Ovary (tissue), 9 donors: ENCODE measurements around the gene GNA12. TPM values are rescaled to one million over a fixed set of nuclear protein-coding genes. Genes with fewer than 3 reads are reported as not detected.

ENCODE experiments used
- DNase-seq, 5 donors: peaks; one replicate each; pipeline ENCODE4 v3.0.0-alpha.2; 2019 to 2020
- H3K27ac ChIP-seq, 2 donors: fragments of 200-600 bp; one replicate each; pipeline versions ENCODE4 v1.5.1 to v1.8.0; 2019 to 2022
- H3K27me3 ChIP-seq: fragments of 200-600 bp; one replicate; pipeline ENCODE4 v1.8.0; 2022
- H3K36me3 ChIP-seq: fragments of 200-600 bp; sonication (generic); one replicate; pipeline ENCODE4 v1.5.1; 2019
- H3K4me1 ChIP-seq: one replicate; pipeline ENCODE4 v1.8.1; 2013; ENCODE audit warnings: mild to moderate bottlenecking, moderate library complexity; ENCODE audit not compliant: insufficient read depth
- H3K4me3 ChIP-seq: fragments of 200-600 bp; sonication (generic); one replicate; pipeline ENCODE4 v1.5.1; 2017
- H3K9me3 ChIP-seq, 2 donors: fragments of 200-600 bp in 1 of 2; sonication (generic) in 1 of 2; one replicate each; pipeline versions ENCODE4 v1.5.1 to v1.8.1; 2013 to 2019; ENCODE audit warnings: mild to moderate bottlenecking in 1 of 2, moderate library complexity in 1 of 2
- CTCF ChIP-seq, 3 donors: fragments of 450-650 bp in 2 of 3; fragments of 200-600 bp in 1 of 3; IDR thresholded peaks; one replicate each; pipeline versions ENCODE4 v1.5.1 to v1.8.0; 2016 to 2022; ENCODE audit warnings: antibody characterized with exemption in 3 of 3, mild to moderate bottlenecking in 1 of 3
- EP300 ChIP-seq: sonication (generic); formaldehyde crosslinking; IDR thresholded peaks from one replicate; pipeline ENCODE4 v1.6.1; 2017; ENCODE audit warnings: antibody characterized with exemption
- POLR2A ChIP-seq: fragments of 450-650 bp; IDR thresholded peaks from one replicate; pipeline ENCODE4 v1.6.1; 2017; ENCODE audit warnings: antibody characterized with exemption, mild to moderate bottlenecking, moderate library complexity
- WGBS, 3 donors: extraction: QIAGEN DNeasy Blood & Tissue Kit in 1 of 3; methylation state at CpG; one replicate each; pipeline versions ENCODE4 v1.1.5 to v1.1.7; 2013 to 2017; 5-methylcytosine and 5-hydroxymethylcytosine counted together
- intact Hi-C, 4 donors: fragments of 100-400 bp; cut with DNase I; formaldehyde crosslinking; loops; one replicate each; pipeline versions ENCODE4 v1.11.0 to v1.15.1; 2022 to 2023
- polyA plus RNA-seq, 2 donors: library from polyadenylated mRNA; stranded (reverse); fragments of 200-250 nt in 1 of 2; fragments of 350-450 nt in 1 of 2; fragmentation: Illumina TruSeq in 1 of 2; extraction: RNeasy Lipid Tissue Mini Kit (QIAGEN cat#74804) in 1 of 2; gene quantifications; one replicate each; pipeline ENCODE4 v1.2.3, GENCODE V29; 2013 to 2014
- total RNA-seq, 7 donors: library from RNA; depleted of rRNA in 2 of 7; stranded (reverse); fragments of >200 nt in 2 of 7; fragmentation: NEBNext Ultra II Directional in 3 of 7; extraction: Animal tissue kit (Norgen Biotek cat#: 25700) in 3 of 7; gene quantifications; one replicate each; pipeline versions ENCODE4 v1.1.0 to v1.2.4, GENCODE V29; 2016 to 2023
- donor health status: DM: no; HTN: no; CAD: no; lungs with moderate emphysema.
- donor health status: DM: no; HTN: no; CAD: no.
- donor health status: Bipolar disorder and iron deficiency.
- donor health status: DM: yes; HTN: yes; CAD: no.
- donor health status: DM: no; HTN: no; CAD: no.
- donor health status: DM: yes; HTN: yes; CAD: no.

Gene GNA12
- total and polyA plus RNA-seq, 9 donors: 13.4 to 94.4 (median 65.5) TPM

GRCh38 chr7:2872296-2872874 is 28.3 kb upstream of the GNA12 start:
- H3K4me3 ChIP-seq: no peak overlapping the region
- intact Hi-C loops: no loop called here
- H3K36me3 ChIP-seq: no peaks in the 10 kb centered on the region
- WGBS, 3 donors: 93 to 96% (median 94%) methylated on average over 10 of the region's 10 CpGs
- DNase-seq: no peak
- TF ChIP-seq POLR2A (no peak), EP300 (no peak), CTCF (IDR thresholded peaks at IDR 0.05) (no peak)
- H3K4me1 ChIP-seq: peaks cover 10% of the 10 kb centered on the region
- H3K27ac ChIP-seq: no peak overlapping the region
- no peaks in the 10 kb centered on the region for H3K27me3 ChIP-seq
- no peaks in the 10 kb centered on the region for H3K9me3 ChIP-seq

- Histone ChIP-seq H3K27me3 (no peaks in the 10 kb centered on the region), H3K4me1 (peaks cover 10% of the 10 kb centered on the region), H3K27ac (peak overlapping the region; percentile 82 to 83), H3K36me3 (no peaks in the 10 kb centered on the region), H3K4me3 (peak overlapping the region; percentile 8), H3K9me3 (no peaks in the 10 kb centered on the region)
- intact Hi-C loops: no loop called here
- TF ChIP-seq POLR2A (no peak), EP300 (no peak), CTCF (IDR thresholded peaks at IDR 0.05) (no peak)
- 2 to 5% (median 4%) methylated on average over 10 of the region's 10 CpGs for WGBS, 3 donors
- DNase-seq: peak; percentile 81 to 90 (median 88)
Measured at GRCh38 chr7:2870471-2870931, 26.4 kb upstream of the GNA12 start.

- Histone ChIP-seq H3K9me3 (no peaks in the 10 kb centered on the region), H3K27me3 (no peaks in the 10 kb centered on the region), H3K4me3 (peak overlapping the region; percentile 8), H3K4me1 (peaks cover 10% of the 10 kb centered on the region), H3K27ac (peak overlapping the region; percentile 82 to 83), H3K36me3 (no peaks in the 10 kb centered on the region)
- peak in 4 of 5 donors; percentile 45 to 60 (median 52) for DNase-seq
- TF ChIP-seq EP300: no peak
- no peak for TF ChIP-seq CTCF (IDR thresholded peaks at IDR 0.05)
- TF ChIP-seq POLR2A: no peak
- WGBS, 3 donors: 53 to 72% (median 55%) methylated on average over 15 of the region's 15 CpGs
- intact Hi-C loops: loop anchor here in 1 of 4 donors (10.0 kb wide), 1 partner anchor 315 kb away; the partner anchor contains the start of genes BRAT1 and IQCE
Measured at GRCh38 chr7:2869981-2870380, 25.9 kb upstream of the GNA12 start.

- H3K27ac ChIP-seq: no peak overlapping the region
- DNase-seq: no peak
- H3K9me3 ChIP-seq: no peaks in the 10 kb centered on the region
- 25 to 45% (median 29%) methylated on average over 3 of the region's 3 CpGs for WGBS, 3 donors
- H3K27me3 ChIP-seq: no peaks in the 10 kb centered on the region
- intact Hi-C loops: loop anchor here in 1 of 4 donors (10.0 kb wide), 1 partner anchor 312 kb away; the partner anchor contains the start of genes BRAT1 and IQCE
- no peak overlapping the region for H3K4me3 ChIP-seq
- TF ChIP-seq EP300 (no peak), CTCF (IDR thresholded peaks at IDR 0.05) (no peak), POLR2A (no peak)
- H3K36me3 ChIP-seq: no peaks in the 10 kb centered on the region
- H3K4me1 ChIP-seq: peaks cover 21% of the 10 kb centered on the region
Measured at GRCh38 chr7:2866601-2867000, 22.5 kb upstream of the GNA12 start.
